RWPE2 (cell line): ENCODE results near the gene PRKCE.

ENCODE experiments used
- ATAC-seq: fragments of 200-7000 bp; cut with Tn5 transposase; 3 replicates; pipeline ENCODE4 v1.9.1; 2021; ENCODE audit warnings: low read depth
- DNase-seq: peaks from one replicate; pipeline ENCODE4 v3.0.0-alpha.2; 2020; ENCODE audit warnings: low spot score
- H3K27ac ChIP-seq: fragments of 450-650 bp; 2 replicates; pipeline ENCODE4 v1.5.1; 2017; ENCODE audit warnings: mild to moderate bottlenecking; ENCODE audit not compliant: poor library complexity, severe bottlenecking
- H3K27me3 ChIP-seq: fragments of 250-450 bp; sonication (Bioruptor Pico); 2 replicates; pipeline ENCODE4 v1.5.1; 2021; ENCODE audit warnings: mild to moderate bottlenecking, moderate library complexity; ENCODE audit not compliant: insufficient read depth, poor library complexity, severe bottlenecking
- H3K36me3 ChIP-seq: fragments of 250-450 bp; sonication (Bioruptor Pico); 2 replicates; pipeline ENCODE4 v1.5.1; 2020; ENCODE audit warnings: low read depth, mild to moderate bottlenecking, moderate library complexity
- H3K4me1 ChIP-seq: fragments of 250-450 bp; sonication (Bioruptor Pico); 2 replicates; pipeline ENCODE4 v1.5.1; 2021; ENCODE audit warnings: mild to moderate bottlenecking, moderate library complexity; ENCODE audit not compliant: insufficient read depth, poor library complexity, severe bottlenecking
- H3K4me3 ChIP-seq: fragments of 250-450 bp; sonication (Bioruptor Pico); 2 replicates; pipeline ENCODE4 v1.5.1; 2021; ENCODE audit warnings: mild to moderate bottlenecking, moderate library complexity; ENCODE audit not compliant: severe bottlenecking
- H3K9me3 ChIP-seq: fragments of 250-450 bp; sonication (Bioruptor Pico); 2 replicates; pipeline ENCODE4 v1.5.1; 2021; ENCODE audit warnings: mild to moderate bottlenecking, moderate library complexity; ENCODE audit not compliant: severe bottlenecking
- CTCF ChIP-seq: fragments of 450-650 bp; IDR thresholded peaks from one replicate; pipeline ENCODE4 v1.5.1; 2017; ENCODE audit warnings: mild to moderate bottlenecking, moderate library complexity; ENCODE audit not compliant: poor library complexity, severe bottlenecking

Gene PRKCE

GRCh38 chr2:46157072-46157965, 505.8 kb downstream of the PRKCE start:
- no peaks in the 10 kb centered on the region for H3K27me3 ChIP-seq
- H3K27ac ChIP-seq: no peak overlapping the region
- no peak for TF ChIP-seq CTCF
- no peak for ATAC-seq
- H3K36me3 ChIP-seq: no peaks in the 10 kb centered on the region
- peaks cover 5% of the 10 kb centered on the region for H3K4me1 ChIP-seq
- no peaks in the 10 kb centered on the region for H3K9me3 ChIP-seq
- DNase-seq: no peak
- no peak overlapping the region for H3K4me3 ChIP-seq

GRCh38 chr2:46157966-46158310, 506.5 kb downstream of the PRKCE start:
- no peak for TF ChIP-seq CTCF
- no peak overlapping the region for H3K4me3 ChIP-seq
- no peaks in the 10 kb centered on the region for H3K9me3 ChIP-seq
- no peaks in the 10 kb centered on the region for H3K36me3 ChIP-seq
- DNase-seq: no peak
- no peak for ATAC-seq
- H3K27me3 ChIP-seq: no peaks in the 10 kb centered on the region
- H3K27ac ChIP-seq: no peak overlapping the region
- peaks cover 5% of the 10 kb centered on the region for H3K4me1 ChIP-seq

GRCh38 chr2:46158661-46159060, 507.2 kb downstream of the PRKCE start:
- peaks cover 5% of the 10 kb centered on the region for H3K4me1 ChIP-seq
- H3K9me3 ChIP-seq: no peaks in the 10 kb centered on the region
- no peak overlapping the region for H3K4me3 ChIP-seq
- TF ChIP-seq CTCF: no peak
- no peaks in the 10 kb centered on the region for H3K27me3 ChIP-seq
- no peak for DNase-seq
- 0 out of 3 replicates have a peak, but pooled peaks have one; percentile 27 for ATAC-seq
- no peak overlapping the region for H3K27ac ChIP-seq
- no peaks in the 10 kb centered on the region for H3K36me3 ChIP-seq

- Histone ChIP-seq H3K4me3 (no peak overlapping the region), H3K9me3 (no peaks in the 10 kb centered on the region), H3K4me1 (peaks cover 22% of the 10 kb centered on the region), H3K36me3 (no peaks in the 10 kb centered on the region), H3K27ac (no peak overlapping the region), H3K27me3 (no peaks in the 10 kb centered on the region)
- DNase-seq (no peak), ATAC-seq (no peak)
- no peak for TF ChIP-seq CTCF
Observed at GRCh38 chr2:46160326-46160725, 508.9 kb downstream of the PRKCE start.

- no peak for TF ChIP-seq CTCF
- Histone ChIP-seq H3K36me3 (no peaks in the 10 kb centered on the region), H3K27ac (no peak overlapping the region), H3K27me3 (no peaks in the 10 kb centered on the region), H3K4me1 (peaks cover 25% of the 10 kb centered on the region), H3K4me3 (no peak overlapping the region), H3K9me3 (no peaks in the 10 kb centered on the region)
- ATAC-seq: no peak
- DNase-seq: no peak
Observed at GRCh38 chr2:46161315-46161714, 509.8 kb downstream of the PRKCE start.
